IPS-18c (cell line): ENCODE data around the gene PDZK1IP1.

Source experiments
- H3K4me3 ChIP-seq: 2 replicates; pipeline ENCODE4 v1.7.0; 2013; ENCODE audit warnings: low read depth, mild to moderate bottlenecking, low read length, moderate library complexity; ENCODE audit not compliant: insufficient read depth
- H3K9me3 ChIP-seq: one replicate; pipeline ENCODE4 v1.6.1; 2013; ENCODE audit warnings: mild to moderate bottlenecking, low read length, moderate library complexity; ENCODE audit not compliant: control insufficient read depth, insufficient read depth

The PDZK1IP1 gene, protein sequence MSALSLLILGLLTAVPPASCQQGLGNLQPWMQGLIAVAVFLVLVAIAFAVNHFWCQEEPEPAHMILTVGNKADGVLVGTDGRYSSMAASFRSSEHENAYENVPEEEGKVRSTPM

DNA sequence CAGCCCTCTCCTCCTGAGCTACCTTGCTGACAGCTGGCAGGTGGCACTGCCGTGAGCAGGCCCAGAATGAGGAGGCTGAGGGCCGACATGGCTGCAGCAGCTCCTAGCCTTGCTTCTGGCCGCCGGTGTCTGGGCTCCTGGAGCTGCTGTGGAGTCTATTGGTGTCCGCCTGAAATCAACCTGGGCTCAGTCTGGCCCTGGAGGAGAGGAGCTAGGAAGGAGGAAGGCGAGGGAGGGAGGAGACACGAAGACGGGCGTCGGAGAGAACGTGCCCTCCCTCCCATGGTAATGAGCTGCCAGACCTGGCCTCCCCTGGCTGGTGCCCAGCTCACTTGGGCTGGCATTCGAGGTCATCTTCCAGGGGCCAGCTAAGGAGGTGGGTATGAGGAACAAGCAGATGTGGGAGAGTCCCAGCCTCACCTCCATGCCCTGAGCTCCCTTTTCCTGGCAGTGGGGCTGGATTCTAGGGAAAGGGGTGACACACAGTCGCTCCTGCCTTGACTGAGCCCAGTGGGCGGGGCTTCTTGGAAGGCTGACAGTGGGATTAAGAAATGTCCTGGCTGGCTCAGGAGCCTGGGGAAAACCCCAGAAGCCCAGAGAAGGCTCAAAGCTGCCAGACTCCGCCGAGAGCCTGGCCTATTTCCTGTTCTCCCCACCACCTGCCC, at the start of gene PDZK1IP1:
Gene PDZK1IP1 (minus strand): TSS at position 193 of the 665 bp plus-strand sequence. CDS start 104 bp downstream, at position 89.
- Histone ChIP-seq H3K9me3 (peaks cover 4% of the 10 kb centered on the region), H3K4me3 (no peak within 1 kb of the TSS)

DNA sequence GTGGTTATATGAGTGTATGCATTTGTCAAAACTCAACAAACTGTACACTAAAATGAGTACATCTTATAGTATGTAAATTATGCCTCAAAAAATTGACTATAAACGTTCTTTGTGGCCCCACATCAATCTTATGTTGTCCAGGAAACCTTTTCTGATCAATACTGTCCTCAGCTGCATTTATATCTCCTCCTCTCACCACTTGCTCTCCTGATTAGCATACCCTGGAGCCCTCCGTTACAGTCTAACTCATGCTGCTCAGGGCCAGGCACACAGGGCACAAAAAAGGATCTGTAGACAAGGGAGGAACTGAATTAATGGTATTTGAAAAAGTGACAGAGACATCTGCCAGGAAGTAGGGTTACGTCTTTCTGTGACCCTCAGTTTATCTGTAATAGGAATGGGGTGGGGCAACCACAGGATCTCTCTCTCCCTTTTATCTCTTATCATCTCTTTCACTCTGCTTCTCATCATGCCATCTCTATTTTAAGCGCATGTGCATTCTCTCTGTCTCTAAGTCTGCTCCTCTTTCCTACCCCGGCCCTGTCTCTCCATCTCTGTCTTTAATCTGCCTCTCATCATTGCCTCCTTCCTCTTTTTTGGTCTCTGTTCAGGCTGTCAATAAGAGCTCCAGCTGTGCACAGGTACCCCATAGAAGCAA, 49.2 kb upstream of the PDZK1IP1 start:
- H3K4me3 ChIP-seq: no peak overlapping the region

DNA sequence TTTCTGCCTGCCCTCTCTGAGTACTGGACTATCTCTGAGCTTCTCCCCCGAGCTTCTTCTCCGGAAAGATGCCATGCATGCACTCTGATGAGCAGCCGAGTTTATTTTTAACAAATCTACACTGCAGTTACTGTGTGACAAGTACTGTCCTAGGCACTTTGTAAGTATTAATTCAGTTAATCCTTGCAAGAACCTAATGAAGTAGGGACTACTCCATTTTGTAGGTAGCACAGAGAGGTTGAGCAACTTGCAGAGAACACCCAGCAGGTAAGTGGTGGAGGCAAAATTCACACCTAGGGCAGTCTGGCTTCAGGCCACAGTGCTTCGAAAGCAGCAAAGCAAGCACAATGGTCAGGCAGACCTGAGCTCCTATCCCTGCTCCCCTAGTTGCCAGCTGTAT, 46.0 kb upstream of the PDZK1IP1 start:
- Histone ChIP-seq H3K9me3 (peaks cover 4% of the 10 kb centered on the region), H3K4me3 (no peak overlapping the region)

More for the DNA sequence above, 49.2 kb upstream of the PDZK1IP1 start:
- peaks cover 4% of the 10 kb centered on the region for H3K9me3 ChIP-seq

DNA sequence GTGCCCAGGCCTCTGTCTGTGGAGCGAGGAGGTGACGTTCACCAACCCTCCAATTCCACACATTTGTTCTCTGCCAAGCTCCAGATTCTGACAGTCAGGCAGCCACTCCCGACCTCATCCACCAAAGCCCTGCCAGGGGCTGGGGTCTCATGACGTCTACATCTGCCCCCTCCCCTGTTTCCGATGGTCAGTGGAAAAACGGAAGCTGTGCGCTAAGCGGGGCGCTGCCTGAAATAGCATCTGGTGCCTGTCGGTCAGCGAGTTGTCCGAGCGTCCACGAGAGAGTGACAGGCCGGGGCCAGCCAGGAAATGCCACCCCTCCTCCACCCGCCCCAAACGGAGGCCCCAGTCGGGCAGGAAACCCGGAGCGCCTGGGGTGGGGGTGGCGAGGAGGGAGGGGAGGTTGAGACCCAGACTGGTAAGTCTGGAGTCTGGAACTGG, 45.4 kb upstream of the PDZK1IP1 start:
- Histone ChIP-seq H3K4me3 (no peak overlapping the region), H3K9me3 (peaks cover 4% of the 10 kb centered on the region)

DNA sequence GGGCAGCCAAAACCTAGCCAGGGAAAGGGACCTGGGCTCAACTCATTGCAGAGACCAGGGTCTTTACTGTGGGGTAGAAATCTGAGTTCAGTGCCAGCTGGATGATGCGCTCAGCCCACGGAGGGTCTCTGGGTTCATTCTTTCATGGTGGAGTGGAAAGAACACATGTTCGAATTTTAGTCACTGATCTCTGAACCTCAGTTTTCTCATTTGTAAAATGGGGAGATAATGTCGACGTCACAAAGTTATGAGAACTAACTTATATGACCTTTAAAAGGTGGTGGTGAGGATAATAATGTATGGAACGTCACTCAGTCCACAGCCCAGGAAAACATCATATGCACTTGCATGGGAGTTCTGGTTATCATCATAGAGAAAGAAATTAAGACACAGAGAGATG, 43.4 kb upstream of the PDZK1IP1 start:
- H3K4me3 ChIP-seq: no peak overlapping the region
- peaks cover 4% of the 10 kb centered on the region for H3K9me3 ChIP-seq

DNA sequence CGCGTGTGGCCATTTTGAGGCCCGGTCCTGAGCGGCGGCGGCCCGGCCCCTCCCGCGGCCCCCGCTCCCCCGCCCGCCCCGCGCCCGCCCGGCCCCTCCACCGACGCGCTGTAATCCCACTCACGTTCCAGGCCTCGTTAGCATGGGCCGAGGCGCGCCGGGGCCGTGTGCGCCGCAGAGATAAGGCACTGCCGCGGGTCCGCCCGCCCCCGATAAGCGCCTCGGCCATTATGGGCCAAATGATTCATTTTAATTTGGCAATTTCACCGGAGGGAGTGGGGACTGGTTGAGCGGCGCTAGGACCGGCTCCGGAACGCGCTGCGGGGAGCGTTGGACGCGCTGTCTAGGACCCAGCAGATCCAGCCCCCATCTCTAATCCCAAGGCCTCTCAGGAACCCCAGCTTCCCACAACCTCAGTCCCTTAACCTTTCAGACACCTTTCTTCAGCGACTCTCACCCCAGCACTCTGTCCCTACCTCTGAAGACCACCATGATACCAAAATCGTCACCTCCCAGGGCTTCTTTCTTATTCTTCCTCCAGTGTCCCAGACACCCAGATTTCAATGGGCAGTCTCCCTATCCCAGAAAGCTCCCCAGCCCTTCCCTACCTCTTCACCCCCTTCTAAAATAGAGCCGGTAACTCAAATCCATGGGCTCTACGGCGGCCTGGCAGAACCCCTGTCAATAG, 42.5 kb upstream of the PDZK1IP1 start, which contains the start of gene TAL1:
Gene TAL1 (minus strand): TSS at position 39 of the 688 bp plus-strand sequence. CDS start 6,337 bp downstream, outside the sequence.
- H3K4me3 ChIP-seq: peak within 1 kb of the TSS; percentile 28; the same call in 1 of the 2 replicates

DNA sequence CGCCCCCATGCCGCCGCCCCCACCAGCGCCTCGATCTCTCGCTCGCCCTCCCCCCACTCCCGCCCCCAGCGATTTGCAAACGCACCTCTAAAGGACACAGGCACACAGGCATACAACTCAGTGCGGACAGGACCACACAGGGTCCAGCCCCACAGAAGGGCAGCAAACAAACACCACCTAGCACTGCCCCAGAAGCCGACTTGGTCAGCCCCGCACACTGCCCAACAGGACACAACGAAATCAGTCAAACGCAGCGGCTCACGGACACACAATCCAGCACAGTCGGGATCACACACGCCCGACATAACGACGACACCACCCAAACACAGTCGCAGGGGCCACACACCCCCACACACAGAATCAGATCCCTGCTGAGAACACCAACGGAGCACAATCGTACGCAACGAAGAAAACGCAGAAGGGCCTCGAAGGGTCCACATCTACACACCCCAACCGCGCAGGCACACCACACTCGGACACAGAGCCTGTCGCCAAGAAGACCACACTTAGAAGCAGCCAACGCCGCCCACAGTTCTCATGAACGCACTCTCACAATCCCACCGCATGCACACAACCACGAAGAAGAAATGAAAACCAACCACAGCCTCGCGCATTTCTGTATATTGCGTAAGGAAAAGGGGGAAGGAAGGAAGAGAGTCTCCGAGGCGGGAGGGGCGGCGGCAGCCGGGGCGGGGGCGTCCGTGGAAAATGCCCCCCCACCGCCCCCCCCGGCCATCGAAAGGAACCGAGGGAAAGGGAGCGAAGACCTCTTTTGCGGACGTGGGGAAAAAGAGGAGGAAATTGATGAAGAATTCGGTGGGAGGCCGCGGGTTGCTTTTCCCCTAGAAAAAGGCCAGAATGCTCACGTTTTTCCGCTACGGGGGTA, 41.7 kb upstream of the PDZK1IP1 start:
- H3K9me3 ChIP-seq: peaks cover 4% of the 10 kb centered on the region
- peak overlapping the region; percentile 28; the same call in 1 of the 2 replicates for H3K4me3 ChIP-seq

More for the DNA sequence above, 42.5 kb upstream of the PDZK1IP1 start, which contains the start of gene TAL1:
- peaks cover 4% of the 10 kb centered on the region for H3K9me3 ChIP-seq

DNA sequence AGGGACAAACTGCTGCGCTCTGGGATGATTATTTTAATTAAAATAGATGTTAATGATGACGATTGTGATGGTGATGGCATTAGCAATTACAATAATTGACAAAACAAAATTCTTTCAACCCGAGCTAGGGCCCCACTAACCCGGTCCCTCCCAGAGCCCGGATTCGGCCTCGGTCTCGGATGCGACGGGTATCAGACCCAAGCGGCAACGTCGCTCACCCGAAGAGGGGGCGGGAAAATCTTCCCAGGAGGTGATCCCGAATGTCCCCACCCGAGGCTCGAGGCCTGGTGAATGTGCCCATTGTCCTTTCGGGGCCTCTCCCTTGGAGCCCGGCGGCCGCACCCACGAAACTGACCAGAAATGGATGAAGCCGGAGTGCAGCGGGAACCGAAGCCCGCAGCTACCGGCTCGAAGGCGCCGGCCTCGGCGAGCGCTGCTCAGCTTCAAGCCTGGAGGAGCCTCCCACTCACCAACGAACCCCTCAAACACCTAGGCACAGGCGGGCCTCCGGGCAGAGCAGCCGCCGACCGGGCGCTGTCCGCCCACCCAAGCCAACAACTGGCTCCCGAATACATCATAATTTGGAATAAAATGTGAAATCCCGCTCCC, 41.0 kb upstream of the PDZK1IP1 start:
- Histone ChIP-seq H3K4me3 (no peak overlapping the region; the same call in 1 of the 2 replicates), H3K9me3 (peaks cover 4% of the 10 kb centered on the region)

DNA sequence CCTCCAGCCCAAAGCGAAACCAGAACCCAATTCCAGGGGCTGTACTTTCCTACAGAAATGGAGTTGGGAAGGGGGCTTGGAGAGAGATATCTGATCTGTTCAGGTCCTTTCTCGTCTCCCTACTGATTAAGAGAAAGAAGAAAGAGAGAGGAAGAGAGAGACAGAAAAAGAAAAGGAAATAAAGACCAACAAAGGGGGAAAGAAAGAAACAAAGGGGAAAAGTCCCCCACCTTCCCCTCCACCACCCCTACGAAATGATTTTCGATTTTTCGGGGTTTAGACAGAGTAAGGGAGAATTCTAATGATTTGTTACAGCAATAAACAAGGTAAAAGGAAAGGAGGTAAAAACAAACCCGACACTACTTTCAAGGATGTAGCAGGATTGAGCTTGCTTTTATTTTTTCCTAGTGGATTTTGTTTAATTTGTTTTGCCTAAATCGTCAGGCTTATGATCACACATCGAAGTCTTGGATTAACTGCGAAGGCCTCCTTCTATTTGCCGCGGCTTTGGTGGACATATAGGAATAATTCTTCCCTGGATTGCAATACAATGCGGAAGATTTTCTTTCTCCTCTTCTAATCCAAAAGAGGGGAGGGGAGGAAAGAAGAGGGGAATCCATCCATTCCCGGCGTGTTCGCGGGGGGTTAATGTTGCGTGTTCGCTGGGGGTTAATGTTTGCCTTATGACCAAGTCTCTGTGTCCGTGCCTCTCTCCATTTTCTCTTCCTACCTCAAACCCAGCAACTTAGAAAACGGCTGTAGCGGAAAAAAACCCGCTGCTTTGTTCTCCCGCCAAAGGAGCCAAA, 40.3 kb upstream of the PDZK1IP1 start:
- H3K9me3 ChIP-seq: no peaks in the 10 kb centered on the region
- H3K4me3 ChIP-seq: 0 out of 2 replicates have a peak overlapping the region, but pooled peaks have one; percentile 34

DNA sequence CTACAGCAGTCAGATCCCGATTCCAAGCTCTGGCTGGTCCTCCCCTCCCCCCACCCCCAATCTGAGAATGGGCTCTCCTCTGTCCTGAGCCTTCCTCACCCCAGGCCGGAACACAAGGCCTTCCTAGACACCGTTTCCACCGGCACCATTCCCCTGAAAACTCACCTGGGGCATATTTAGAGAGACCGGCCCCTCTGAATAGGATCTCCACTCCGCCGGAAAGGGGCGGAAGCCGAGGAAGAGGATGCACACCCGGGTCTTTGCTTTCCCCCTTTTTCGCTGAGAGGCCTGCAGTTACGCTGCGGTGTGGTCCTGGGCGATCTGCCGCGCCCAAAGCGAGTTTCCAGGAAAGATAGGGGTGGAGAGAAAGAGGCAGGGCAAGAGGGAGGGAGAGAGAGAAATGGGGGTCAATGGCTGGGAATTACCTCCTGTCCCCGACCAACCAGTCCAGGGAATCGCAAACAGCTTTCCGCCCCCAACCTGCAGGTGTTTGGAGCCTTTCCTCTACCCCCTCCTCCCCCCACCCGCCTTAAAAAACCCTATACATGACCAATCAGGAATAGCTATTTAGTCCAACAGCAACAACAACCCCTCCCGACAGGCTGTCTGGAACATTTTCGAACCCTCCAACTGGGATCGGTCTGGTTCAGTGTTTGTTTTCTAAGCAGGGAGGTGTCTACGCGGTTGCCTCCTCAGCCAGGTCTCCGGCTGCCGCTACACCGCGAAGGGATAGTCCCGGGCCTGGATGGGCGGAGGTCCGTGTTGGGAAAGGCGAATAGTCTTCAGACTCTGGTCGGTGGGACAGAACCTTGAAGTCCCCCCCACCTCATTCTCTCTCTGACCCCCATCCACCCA, 39.4 kb upstream of the PDZK1IP1 start:
- H3K4me3 ChIP-seq: peak overlapping the region; percentile 34; the same call in 1 of the 2 replicates
- no peaks in the 10 kb centered on the region for H3K9me3 ChIP-seq

DNA sequence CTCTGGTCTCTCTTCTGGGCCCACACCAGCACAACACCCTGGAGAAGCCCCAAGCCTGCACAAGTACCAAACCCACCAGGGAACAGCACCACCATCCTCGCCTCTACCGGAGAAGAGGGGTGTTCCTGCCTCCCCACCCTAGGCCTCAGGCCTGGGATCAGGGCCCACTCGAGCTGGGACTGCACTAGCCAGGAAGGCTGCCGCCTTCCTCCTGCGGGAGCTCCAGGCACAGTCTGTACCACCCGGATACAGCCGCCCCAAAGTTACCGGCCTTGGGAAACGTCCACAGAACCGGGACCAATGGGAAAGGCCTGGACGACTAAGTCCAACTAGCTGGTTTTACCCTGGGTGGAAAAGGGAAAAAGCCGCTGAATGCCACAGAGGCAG, 38.8 kb upstream of the PDZK1IP1 start:
- Histone ChIP-seq H3K9me3 (no peaks in the 10 kb centered on the region), H3K4me3 (peak overlapping the region; percentile 34; the same call in 1 of the 2 replicates)

DNA sequence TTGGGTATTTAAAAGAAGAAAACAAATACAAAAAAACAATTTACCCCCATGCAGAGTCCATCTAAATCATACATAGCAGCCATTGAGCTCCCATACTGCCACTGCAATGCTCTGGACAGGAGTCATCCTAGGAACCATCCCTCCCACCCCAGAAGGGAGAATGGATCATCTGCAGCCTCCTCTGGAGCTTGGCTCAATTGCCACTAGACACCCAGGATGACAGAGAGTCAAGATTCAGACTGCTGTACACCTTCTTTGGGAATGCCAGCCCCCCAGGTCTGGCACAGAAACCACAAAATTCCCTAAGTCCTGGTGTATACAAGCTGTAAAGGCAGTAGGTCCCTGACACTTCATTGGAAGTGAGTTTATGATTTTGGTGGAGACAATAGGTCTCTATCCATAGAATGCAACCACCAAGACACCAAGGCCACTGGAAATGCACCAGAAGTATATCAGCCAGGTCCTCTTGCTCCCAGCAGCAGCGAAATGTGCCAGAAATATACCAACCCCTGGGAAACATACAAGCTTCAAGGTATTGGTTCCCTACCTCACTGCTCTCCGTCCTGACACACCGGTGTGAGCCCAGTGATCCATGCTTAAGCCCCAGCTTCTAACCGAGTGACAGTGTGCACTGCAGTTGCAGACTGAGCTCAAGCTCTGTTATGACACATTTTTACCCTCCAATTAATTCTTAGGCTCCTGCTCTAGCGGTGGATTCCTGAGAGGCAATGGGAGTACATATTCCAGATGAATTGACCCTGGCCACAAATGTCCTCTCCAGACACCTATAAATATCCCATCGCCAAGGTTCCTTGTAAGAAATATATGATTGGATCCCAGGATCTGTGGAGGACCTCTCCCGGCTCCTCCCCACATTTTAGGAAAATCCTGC, 37.8 kb upstream of the PDZK1IP1 start:
- Histone ChIP-seq H3K9me3 (no peaks in the 10 kb centered on the region), H3K4me3 (no peak overlapping the region)

DNA sequence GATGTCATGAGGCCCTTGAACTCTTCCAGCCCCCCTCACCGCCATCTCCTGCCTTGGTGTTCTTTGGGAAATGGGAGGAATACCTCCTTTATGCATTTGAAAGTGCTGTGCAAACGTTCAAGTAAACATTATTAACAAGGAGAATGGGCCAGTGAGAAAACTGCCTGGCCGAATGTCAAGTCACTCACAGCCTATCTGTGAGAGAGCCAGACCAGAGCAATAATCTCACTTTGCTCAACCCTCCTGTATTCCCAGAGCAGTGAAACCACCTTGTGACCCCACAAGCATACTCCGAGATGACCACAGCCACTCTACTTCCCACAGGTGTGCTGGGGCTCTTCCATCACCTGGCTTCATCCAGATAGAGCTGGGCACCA, 37.0 kb upstream of the PDZK1IP1 start:
- no peaks in the 10 kb centered on the region for H3K9me3 ChIP-seq
- no peak overlapping the region for H3K4me3 ChIP-seq
